Stimulated activated CD4-positive, alpha-beta T cell treated with anti-CD3 and anti-CD28 coated beads, Interleukin-4, amount 100 ng/mL, for 4 hours (primary cell): ENCODE measurements around the gene CIAO1.
A peak's percentile ranks its signal among the peaks of the same experiment; 100 is the strongest.
"Not testable (repeated sequence)": the region's sequence is repeated elsewhere in the genome, so short reads cannot be mapped to it uniquely, and the experiment has no call there.

ENCODE experiments used
- DNase-seq, 2 experiments: peaks; one replicate each; pipeline ENCODE4 v3.0.0-alpha.2; 2020

CIAO1 gene

GRCh38 chr2:96265840-96266679, at the start of gene CIAO1, which contains the start of gene TMEM127:
CIAO1 (plus strand) TSS chr2:96266225; CDS start chr2:96266351, 126 bp downstream.
TMEM127 (minus strand) TSS chr2:96265997; CDS start chr2:96265381, 616 bp downstream.
- peak; percentile 96 to 99 for DNase-seq

- no peak for DNase-seq
Observed at GRCh38 chr2:96218508-96219131, 47.4 kb upstream of the CIAO1 start.

DNA sequence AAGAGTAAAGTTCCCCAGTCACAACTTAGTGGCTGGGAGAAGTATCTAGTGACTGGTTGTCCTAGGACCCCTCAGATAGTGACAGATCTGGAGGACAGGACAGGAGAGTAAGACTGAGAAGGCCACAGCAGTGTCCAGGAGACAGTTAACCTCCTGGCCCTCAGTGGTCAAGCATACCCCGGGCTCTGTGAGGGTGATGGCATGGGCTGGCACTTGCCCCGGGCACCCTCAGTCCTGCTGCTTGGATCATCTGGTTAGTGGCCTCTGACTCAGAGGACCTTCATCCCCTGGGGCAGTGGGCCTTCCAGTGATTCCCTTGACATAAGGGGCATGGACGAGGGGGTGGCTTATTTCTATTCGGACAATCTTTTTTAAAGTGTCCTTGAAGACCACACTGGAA, 46.1 kb upstream of the CIAO1 start:
- not testable (repeated sequence) for DNase-seq

DNA sequence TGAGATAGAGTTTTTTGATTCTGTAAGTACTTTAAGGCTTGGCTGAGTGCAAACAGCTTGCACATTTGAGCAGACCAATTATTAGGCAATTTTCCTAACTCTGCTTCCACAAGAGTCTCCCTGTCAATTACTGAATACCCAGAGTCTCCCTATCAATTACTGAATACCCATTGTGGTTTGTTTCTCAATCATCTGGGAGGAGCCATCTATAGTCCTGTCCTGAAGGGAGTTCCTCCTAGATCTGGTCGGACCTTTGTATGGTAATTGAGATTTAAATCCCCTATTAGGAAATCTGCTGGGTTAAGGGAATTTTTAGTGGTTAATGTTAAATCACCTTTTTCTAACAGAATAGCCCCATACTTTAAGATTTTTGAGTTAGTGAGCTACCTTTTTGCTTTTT, 44.9 kb upstream of the CIAO1 start:
- not testable (repeated sequence) for DNase-seq

GRCh38 chr2:96225016-96225533, 41.0 kb upstream of the CIAO1 start:
- DNase-seq: no peak

GRCh38 chr2:96231316-96231715, 34.7 kb upstream of the CIAO1 start:
- no peak for DNase-seq

DNA sequence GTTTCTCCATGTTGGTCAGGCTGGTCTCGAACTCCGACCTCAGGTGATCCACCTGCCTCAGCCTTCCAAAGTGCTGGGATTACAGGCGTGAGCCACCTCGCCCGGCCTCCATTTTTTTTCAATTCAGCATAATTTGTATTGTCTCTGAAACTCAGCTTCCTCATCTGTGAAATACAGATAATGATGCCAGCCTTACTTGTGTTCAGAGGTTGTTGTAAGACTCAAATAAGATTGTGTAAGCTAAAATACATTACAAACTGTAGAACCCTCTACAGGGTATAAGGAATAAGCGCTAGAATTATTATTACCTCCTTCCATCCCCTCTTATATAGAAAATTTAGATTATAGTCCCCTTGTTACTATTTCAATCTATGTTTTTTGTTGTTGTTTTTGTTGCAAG, 32.6 kb upstream of the CIAO1 start:
- no peak for DNase-seq

- DNase-seq: no peak
Observed at GRCh38 chr2:96233880-96234316, 32.1 kb upstream of the CIAO1 start.

DNA sequence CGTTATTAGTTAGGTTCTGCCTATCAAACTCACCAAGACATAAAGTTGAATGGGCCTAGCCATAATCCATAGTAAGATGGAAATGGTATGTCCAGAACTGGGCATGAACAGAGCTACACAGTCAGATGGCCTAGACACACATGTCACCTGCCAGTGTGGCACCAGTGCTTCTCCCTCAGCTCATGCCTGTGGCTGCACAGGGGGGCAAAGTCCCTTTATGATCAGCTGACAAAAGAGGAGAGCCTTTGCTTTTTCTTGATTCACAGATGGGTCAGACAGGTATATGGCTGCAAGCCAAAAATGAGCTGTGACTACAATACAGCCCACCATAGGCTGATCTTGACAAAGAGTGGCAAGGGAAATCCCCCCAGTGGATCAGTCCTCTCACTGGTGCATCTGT, 29.1 kb upstream of the CIAO1 start:
- DNase-seq: no peak

GRCh38 chr2:96238266-96238665, 27.8 kb upstream of the CIAO1 start:
- no peak for DNase-seq

DNA sequence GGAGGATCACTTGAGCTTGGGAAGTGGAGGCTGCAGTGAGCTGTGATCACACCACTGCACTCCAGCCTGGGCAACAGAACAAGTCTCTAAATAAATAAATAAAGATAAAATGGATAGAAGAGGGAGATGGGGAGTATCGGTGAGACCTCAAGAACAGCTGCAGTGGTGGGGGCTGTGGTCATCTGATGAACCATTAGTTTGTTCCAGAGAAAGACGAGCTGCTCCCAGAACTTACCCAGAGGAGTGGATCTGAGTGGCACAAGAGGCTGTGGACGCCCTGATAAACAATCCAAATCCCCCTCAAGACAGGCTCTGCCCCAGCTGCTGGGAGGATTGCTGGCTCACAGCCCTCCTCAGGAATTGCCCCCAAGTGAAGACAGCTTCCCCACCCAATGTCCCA, 26.9 kb upstream of the CIAO1 start:
- no peak for DNase-seq

DNA sequence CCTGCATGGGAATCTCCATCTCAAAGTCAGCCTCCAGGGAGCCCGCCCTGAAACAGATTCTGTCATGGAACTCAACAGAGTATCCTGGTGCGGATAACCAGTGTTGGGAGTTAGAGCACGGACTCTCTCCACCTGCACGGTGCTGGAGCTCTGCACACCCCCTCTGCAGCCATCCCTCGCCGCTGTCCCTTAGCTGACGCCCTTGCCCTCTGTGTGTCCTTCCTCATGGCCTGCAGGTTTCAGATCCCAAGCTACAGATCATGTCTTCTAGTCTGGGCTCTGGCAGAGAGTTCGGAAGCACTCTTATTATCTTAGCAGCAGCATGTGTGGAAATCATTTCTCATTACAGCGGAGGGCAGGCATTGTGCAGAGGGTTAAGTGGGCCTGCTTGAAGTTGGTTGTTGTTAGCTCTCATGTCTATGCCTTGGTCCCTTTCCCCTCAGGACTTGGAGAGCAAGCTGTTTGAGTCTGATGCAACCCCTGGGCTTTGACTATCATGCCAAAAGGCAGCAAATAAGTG, 26.2 kb upstream of the CIAO1 start:
- no peak for DNase-seq

GRCh38 chr2:96240341-96241038, 25.5 kb upstream of the CIAO1 start:
- DNase-seq: no peak

DNA sequence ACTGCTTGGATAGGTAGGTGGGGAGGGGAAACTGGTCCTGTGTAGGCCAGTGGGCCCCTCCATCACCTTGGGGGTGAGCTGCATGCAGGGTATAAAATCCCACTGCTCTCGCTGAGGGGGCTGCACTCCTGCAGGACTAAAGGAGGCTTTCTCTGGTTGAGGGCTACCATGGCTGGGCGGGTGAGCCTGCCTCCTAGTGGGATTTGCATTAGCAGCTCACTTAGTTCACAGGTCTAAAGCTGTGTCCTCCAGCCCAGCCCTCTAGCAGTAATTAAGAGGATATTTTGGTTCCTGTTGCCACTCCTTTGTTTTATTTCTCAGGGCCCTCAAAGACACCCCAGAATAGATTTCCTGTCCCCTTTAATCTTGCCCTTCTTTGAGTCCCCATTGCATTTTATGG, 24.8 kb upstream of the CIAO1 start:
- DNase-seq: no peak

DNA sequence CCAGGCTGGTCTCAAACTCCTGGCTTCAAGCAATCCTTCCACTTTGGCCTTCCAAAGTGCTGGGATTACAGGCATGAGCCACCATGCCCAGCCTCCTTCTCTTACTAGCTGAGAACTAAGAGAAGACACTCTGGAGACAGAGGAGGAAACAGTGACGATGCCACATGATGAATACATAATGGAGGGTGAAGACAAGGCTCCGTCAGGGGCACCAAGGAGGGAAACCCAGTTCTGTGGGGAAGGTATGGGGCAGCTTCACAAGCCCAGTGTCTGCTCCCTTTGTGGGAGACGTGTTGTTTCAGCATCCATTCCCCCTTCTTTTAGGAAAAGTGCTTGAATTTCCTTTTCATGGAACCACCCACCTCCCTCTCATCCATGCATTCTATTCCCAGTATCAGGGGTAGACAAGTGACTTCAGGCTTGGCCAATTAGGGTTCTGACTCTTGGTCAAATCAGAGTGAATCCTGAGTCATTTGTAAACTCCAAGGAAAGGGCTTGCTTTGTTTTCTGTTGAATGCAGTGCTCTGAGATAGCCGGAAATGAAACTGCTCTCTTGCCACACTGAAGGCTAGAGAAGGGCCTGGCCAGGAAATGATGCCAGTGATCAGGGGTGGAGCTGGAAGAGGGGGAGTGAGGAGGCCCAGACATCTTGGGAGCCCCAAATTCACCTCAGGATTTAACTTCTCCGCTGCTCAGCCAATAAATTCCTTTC, 24.0 kb upstream of the CIAO1 start:
- DNase-seq: peak in 1 of 2 experiments; percentile 34

DNA sequence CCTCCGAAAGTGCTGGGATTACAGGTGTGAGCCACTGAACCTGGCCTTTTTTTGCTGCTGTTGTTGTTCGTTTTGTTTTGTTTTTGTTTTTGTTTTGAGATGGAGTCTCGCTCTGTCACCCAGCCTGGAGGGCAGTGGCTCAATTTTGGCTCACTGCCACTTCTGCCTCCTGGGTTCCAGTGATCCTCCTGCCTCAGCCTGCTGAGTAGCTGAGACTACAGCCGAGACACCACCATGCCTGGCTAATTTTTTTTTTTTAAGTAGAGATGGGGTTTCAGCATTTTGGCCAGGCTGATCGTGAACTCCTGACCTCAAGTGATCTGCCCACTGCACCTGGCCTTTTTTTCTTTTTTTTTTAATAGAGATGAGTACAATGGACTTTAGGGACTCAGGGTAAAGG, 22.2 kb upstream of the CIAO1 start:
- no peak for DNase-seq

GRCh38 chr2:96245609-96246390, 20.2 kb upstream of the CIAO1 start:
- no peak for DNase-seq

- DNase-seq: no peak
Observed at GRCh38 chr2:96247009-96247408, 19.0 kb upstream of the CIAO1 start.

DNA sequence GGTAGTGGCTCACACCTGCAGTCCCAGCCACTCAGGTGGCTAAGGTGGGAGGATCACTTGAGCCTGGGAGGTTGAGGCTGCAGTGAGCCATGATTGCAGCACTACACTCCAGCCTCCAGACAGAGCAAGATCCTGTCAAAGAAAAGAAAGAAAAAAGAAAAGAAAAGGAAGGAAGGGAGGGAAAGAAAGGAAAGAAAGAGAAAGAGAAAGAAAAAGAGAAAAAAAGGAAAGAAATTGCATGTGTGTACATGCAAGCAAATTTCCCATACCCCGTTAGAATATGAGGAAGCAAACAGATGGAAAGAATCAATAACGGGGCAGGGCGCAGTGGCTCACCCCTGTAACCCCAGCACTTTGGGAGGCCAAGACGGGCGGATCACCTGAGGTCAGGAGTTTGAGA, 18.1 kb upstream of the CIAO1 start:
- no peak for DNase-seq

DNA sequence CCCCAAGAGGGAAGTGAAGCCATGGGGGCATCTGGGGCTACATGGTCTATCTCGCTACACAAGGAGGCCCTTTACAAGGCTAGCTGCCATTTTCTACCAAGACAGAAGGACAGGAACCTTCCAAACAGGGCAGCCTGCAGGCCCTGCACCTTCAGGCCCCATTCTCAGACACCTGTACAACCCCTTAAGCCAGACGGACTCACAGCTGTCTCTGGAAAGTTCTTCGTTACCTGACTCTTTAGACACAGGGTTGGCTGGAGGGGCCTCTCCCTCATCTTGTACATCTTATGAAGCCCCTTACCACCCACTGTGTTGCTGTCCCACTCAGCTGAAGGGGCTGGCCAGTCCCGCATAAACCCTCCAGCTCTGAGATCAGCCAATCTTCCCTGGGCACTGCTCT, 17.4 kb upstream of the CIAO1 start:
- DNase-seq: no peak

GRCh38 chr2:96249654-96250053, 16.4 kb upstream of the CIAO1 start:
- no peak for DNase-seq

DNA sequence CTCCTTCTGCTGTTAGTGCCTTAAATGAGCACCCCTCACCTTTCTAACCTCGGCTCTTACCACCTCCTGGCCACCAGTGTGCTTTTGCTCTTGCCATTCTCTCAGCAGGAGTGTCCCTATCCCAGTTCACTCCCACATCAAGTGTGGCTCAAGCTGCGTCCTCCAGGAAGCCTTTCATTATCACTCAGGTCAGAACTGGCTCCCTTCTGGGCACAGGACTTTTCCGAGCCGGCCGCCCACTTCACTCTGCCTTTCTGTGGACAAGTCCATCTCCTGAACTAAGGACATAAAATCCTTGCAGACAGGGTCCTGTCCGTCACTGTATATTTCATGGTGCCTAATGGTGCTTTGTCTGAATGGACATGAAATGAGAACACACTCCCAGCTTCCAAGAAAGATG, 15.8 kb upstream of the CIAO1 start:
- no peak for DNase-seq
